Measurements from ENCODE around the gene RGMB. TPM values are rescaled to one million over a fixed set of nuclear protein-coding genes. Genes with fewer than 3 reads are reported as not detected.

Gene RGMB
- total and polyA plus RNA-seq, 2 donors (not counting 3 experiments of a cell fraction or from before 2014, with no cell fraction given), result 15.0 to 31.3 TPM

- Histone ChIP-seq H3K36me3 (ENCODE audit: control insufficient read depth in 2 of 2, extremely low read depth in 1 of 2, insufficient read depth in 2 of 2, low read length in 2 of 2) (no peaks in the 10 kb centered on the region), H3K27me3 (ENCODE audit: control insufficient read depth in 2 of 2, insufficient read depth in 2 of 2, low read length in 2 of 2) (no peaks in the 10 kb centered on the region), H3K79me2 (ENCODE audit: control insufficient read depth, insufficient read depth, low read length) (no peaks in the 10 kb centered on the region), H3K9me1 (replicated peaks; ENCODE audit: control insufficient read depth, extremely low read depth, insufficient read depth, low read length) (no peaks in the 10 kb centered on the region), H3K4me3 (replicated peaks in 1 of 3; ENCODE audit: insufficient read depth in 1 of 3, low read depth in 1 of 3, low read length in 3 of 3) (no peak overlapping the region), H4K20me1 (replicated peaks; ENCODE audit: control insufficient read depth, extremely low read depth, insufficient read depth, low read length) (no peaks in the 10 kb centered on the region), H3K9ac (replicated peaks; ENCODE audit: extremely low read depth, insufficient read depth, low read length) (no peak overlapping the region), H3K27ac (ENCODE audit: insufficient read depth, low read depth, low read length) (no peak overlapping the region), H2AFZ (ENCODE audit: low read depth, low read length) (no peak overlapping the region), H3K4me2 (ENCODE audit: insufficient read depth, low read length) (no peak overlapping the region), H3K9me3 (replicated peaks; ENCODE audit: control insufficient read depth, insufficient read depth, low read length) (no peaks in the 10 kb centered on the region), H3K4me1 (ENCODE audit: control insufficient read depth, extremely low read depth, insufficient read depth, low read length) (no peaks in the 10 kb centered on the region)
- BruUV-seq (replicated peaks), result no TSS peak
- intact Hi-C loops (cut with micrococcal nuclease) (no loop called here), dilution Hi-C loops (cut with MboI; ENCODE audit: extremely low pct_ligation_motif_present, low sequenced_read_pairs) (no loop called here)
- DNase-seq (ENCODE audit: low read depth, low spot score) (no peak), FAIRE-seq (no peak)
- ChIA-PET POLR2A (no interaction called here), CTCF (interaction anchor here (0.7 to 1.3 kb wide), 2 partner anchors 160 to 1518 kb away, joined by 3 read pairs; no protein-coding TSS in a partner anchor)
- TF ChIP-seq POLR2A (IDR thresholded peaks at IDR 0.05; ENCODE audit: low read depth, low read length) (no peak), GATA2 (IDR thresholded peaks at IDR 0.05; ENCODE audit: insufficient read depth, insufficient read length, low read depth, low read length) (no peak), MAX (IDR thresholded peaks at IDR 0.05; ENCODE audit: insufficient read depth, insufficient read length) (no peak), JUN (IDR thresholded peaks at IDR 0.05; ENCODE audit: borderline replicate concordance, insufficient read depth, insufficient read length, low read depth) (no peak), FOS (IDR thresholded peaks at IDR 0.05; ENCODE audit: borderline replicate concordance, insufficient read depth, low read length) (no peak), CTCF (IDR thresholded peaks at IDR 0.05; ENCODE audit: extremely low read depth in 1 of 2, insufficient read depth in 1 of 2, low read depth in 1 of 2, low read length in 2 of 2) (no peak), EZH2 (IDR thresholded peaks at IDR 0.05; ENCODE audit: borderline replicate concordance, low read depth, low read length, severe bottlenecking) (no peak), MYC (IDR thresholded peaks at IDR 0.05; ENCODE audit: low read depth, low read length) (no peak), POLR2AphosphoS5 (IDR thresholded peaks at IDR 0.05; ENCODE audit: insufficient read depth, low read depth, low read length) (no peak)
These were observed 24.4 kb upstream of the RGMB start for GRCh38 chr5:98749046-98749445.

Data from endothelial cell of umbilical vein (primary cell).